NCI-H82 (cell line): ENCODE data around the gene BMP3.

Source experiments
- DNase-seq: peaks from one replicate; lab custom pipeline; 2025; lab: John Stamatoyannopoulos, UW

BMP3 gene

DNA sequence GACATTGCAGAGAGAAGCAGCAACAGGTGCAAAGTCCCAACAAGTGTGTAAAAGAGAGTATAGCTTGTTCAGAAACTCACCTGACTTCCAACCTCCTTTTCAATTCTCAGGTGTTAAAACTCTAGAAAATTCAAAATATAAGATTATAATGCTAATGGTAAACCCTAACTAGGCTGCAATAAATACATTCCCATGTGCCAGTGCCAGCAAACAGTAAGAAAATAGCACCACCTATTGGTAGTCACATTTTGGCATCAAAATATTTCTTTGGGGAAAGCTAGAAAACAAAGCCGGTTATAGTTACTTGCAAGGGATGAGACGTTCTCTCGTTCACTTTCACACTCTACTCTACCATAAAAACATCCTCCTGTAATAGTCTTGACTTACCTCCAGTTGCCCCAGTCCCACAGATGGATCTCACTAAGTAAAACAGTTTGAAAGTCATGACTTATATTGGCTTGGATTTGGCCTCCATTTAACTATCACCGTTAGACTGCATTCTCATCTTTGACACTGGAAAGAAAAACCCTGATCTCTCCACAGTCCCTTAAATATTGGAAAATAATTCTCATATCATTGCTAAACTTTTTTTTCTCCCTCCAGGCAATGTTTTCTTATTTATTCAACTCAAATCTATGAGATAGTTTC, 9.6 kb downstream of the BMP3 start:
- peak; percentile 73 for DNase-seq

- DNase-seq = no peak
Measured at GRCh38 chr4:81042578-81043365, 12.3 kb downstream of the BMP3 start.

DNA sequence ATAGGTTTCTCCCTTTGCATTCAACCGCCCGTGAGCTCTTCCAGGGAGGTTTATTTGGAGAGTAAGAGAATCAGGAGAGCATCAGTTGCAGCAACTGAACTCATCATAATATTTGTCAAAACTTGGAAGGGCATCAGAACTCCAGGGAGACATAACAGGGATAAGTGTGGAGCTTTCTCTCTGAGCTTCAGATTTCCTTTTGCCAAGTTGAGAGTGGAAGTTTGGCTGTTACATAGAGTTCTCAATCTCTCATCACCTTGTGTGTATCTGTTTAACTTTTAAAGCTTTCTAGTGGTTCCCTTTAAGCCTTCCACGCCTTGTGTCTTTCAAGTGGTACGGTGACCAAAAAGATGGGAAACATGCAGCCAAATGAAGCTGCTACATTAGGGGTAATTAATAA, 18.8 kb downstream of the BMP3 start:
- DNase-seq = no peak

DNA sequence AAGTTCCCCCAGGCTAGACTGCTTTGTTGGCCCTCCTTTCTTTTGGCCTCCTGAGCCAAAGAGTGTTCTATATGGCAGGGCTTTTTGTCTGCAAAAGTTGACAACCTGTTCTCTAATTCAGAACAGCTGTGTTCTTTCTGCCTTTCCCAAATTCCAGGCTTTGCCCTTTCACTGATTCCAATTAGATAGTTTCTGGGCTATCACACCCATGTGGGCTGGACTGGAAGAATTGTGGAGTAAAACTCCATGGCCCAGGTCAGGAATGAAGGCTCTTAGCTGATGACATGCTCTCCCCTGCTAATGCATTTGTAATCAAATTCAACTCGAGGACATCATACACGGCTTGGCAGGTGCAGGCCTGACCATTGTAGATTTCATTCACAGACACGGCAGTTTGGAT, 19.4 kb downstream of the BMP3 start:
- DNase-seq = no peak

DNA sequence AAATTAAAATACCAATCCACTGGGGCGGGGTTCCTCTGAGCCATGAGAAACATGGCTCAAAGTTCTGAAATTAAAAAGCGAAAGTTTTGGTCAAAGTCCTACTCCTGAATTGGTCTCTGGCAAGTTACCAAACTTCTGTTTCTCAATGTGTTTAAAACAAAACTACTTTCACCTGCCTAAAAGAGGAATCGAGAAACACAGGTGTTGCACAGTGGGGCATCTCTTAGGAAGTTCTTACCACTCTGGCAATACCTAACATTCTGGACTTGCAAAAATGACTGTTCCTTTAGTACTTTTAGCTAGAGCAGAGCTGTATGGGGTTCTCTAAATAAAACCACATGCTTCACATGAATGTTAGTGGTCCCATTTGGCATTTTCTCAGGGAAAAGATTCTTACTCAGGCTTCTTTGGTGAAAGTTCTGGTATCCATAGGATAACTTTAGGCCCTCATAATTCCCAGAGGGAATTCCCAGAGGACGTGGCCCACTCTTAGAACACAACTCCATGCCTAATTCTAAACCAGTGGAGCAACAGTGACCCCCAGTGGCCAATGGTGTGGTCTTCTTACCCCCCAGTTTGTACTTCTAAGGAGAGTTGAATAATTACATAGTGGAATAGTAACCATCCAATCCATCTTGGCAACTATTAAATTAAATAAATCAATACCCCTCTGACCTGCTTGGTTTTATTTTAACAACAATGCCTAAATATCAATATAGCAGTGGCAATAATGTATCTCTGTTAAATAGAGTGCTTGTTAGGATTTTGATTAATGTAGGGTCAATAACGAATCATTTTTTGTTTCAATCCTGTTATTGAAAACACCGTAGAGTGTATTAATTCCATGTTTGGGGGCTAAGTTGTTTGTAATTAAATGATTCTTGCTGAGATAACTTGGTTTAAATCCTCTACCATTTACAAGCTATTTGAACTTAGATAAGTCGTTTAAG, 21.9 kb downstream of the BMP3 start:
- DNase-seq = peak; percentile 92

DNA sequence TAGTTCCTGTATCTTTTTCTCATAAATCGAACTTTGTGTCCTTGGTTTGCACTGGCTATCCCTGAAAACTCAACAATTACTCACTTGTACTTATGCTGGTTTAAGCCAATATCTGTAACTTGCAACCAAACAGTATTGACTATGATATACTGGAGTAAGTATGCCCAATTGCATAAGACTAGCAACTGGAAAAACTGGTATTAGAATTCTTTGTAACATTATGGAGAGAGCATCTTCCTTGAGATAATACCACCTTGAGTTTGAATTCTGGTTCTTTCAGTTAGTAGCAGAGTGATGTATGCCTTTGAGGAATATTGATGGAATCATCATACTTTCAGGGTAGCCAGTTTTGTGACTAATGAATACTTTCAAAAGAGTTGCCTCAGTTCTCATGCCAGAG, 28.1 kb downstream of the BMP3 start:
- no peak for DNase-seq

GRCh38 chr4:81060587-81061343, 30.3 kb downstream of the BMP3 start:
- DNase-seq = no peak

DNA sequence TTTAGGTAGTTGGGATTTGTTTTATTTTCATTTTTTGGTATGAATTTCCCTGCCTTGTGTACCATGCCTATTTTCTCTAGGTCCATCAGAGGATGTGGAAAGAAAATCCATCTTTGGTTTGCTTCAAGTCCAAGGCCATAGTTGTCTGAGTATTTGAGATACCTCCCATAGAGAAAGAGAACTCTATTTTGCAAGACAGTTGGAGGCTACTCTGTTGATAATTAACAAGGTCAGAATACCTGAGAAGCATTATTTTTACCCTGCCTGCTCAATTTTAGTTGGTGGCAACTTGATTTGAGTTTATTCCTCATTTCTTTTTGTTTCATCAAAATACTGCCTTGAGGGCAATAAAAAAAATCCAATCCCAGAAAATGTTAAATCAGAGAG, 30.8 kb downstream of the BMP3 start:
- no peak for DNase-seq

DNA sequence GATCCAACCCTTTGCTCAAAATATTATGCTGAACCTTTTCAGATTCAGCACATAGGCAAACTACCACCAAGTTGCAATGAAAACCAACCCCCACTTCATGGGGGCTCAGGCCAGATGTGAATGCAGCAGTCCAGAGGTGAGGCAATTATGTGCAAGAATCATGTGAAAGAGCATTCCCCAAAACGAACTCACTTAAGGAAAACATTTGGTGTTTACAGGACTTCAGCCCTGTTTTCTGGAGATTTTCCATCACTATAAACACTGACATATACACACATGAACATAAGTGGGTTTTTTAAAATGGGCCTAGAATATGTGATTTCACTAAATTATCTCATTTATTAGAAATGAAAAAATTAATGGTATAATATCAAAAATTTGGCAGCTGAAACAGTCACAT, 31.5 kb downstream of the BMP3 start:
- no peak for DNase-seq

- DNase-seq = no peak
Measured at GRCh38 chr4:81065446-81065845, 34.9 kb downstream of the BMP3 start.

- DNase-seq = peak; percentile 97
Measured at GRCh38 chr4:81069706-81070331, 39.3 kb downstream of the BMP3 start.

DNA sequence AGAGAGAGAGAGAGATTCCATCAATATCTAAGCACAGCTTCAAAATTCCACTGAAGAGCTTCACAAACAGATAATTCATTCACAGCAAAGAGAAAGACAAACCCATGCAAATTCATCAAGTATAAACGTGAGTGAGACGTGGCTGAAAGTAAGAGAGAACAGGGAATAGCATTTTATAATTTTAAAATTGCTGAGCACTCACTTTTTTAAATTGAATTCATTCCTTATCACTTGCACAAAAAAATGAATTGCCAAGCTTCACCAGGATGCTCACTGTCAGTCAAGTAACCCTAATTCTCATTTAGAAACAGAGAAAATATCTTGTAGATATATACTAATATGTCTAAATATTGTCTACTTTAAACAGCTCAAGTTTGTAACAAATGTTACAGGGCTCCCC, 40.5 kb downstream of the BMP3 start:
- DNase-seq = no peak

DNA sequence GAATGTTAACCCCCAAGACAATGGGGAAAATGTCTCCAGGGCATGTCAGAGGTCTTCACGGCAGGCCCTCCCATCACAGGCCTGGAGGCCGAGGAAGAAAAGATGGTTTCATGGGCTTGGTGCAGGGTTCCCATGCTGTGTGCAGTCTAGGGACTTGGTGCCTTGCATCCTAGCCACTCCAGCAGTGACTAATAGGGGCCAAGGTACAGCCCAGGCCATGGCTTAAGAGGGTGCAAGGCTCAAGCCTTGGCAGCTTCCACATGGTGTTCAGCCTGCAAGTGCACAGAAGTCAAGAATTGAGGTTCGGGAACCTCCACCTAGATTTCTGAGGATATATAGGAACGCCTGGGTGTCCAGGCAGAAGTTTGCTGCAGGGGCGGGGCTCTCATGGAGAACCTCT, 50.6 kb downstream of the BMP3 start:
- DNase-seq = no peak

GRCh38 chr4:81084029-81084428, 53.5 kb downstream of the BMP3 start:
- peak; percentile 17 for DNase-seq

GRCh38 chr4:81084634-81085033, 54.1 kb downstream of the BMP3 start:
- no peak for DNase-seq

DNA sequence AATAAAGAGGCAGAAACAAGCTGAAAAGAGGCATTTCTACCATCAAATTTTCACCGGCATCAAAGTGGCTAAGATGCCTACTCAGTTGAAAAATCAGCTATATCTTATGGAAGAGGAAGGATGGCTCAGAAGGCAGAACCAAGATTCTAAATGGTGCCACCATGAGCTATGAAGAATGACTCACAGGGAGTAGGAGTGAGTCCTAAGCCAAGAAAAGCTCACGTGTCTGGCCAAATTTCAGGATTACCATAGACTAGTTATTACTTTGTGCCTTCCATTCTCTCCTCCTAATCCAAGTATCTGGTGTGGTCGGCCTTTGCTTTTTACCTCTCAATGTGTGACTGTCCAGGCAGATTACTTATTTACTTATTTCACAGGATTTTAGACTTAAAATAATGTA, 54.8 kb downstream of the BMP3 start:
- DNase-seq = no peak

DNA sequence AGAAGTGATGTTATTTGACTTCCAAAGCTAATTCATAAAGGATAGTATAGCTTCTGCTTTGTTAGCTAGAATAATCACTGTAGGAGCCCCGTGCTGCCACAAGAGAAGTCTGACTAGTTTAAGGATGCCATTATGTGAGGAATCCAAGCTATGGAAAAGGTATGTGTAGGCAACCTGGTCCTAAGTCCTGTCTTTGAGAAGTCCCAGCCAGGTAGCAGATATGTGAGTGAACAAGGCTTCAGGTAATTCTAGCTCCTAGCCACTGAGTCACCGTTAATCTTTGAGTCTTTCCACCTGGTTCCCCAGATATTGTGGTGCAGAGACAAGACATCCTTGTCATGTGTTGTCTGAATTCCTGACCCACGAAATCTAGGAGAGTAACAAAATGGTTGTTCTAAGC, 55.5 kb downstream of the BMP3 start:
- DNase-seq = no peak

- DNase-seq = no peak
Measured at GRCh38 chr4:81093720-81094401, 63.4 kb downstream of the BMP3 start.

- no peak for DNase-seq
Measured at GRCh38 chr4:81095389-81095788, 64.9 kb downstream of the BMP3 start.

DNA sequence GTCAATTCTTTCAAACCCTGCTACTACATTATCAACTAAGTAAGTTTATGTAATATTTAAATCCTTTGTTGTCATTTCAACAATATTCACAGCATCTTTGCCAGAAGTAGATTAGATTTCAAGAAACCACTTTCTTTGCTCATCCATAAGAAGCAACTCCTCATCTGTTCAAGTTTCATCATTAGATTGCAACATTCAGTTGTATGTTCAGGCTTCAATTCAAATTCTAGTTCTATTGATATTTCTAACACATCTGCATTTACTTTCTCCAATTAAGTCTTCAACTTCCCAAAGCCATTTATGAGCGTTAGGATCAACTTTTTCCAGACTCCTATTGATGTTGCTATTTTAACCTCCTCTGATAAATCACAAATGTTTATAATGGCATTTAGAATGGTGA, 66.1 kb downstream of the BMP3 start:
- no peak for DNase-seq

- DNase-seq = no peak
Measured at GRCh38 chr4:81102107-81102506, 71.6 kb downstream of the BMP3 start.
